WI38 (cell line): ENCODE data around the gene OGFR.
"Not testable (repeated sequence)": the region's sequence is repeated elsewhere in the genome, so short reads cannot be mapped to it uniquely, and the experiment has no call there.

Experiments
- H3K4me3 ChIP-seq: 2 replicates; pipeline ENCODE4 v1.5.1; 2011; ENCODE audit warnings: low read depth, mild to moderate bottlenecking, control low read depth, low read length
- TF ChIP-seq, protein P1 (sequence below): IDR thresholded peaks from 2 replicates; pipeline ENCODE4 v1.5.1; 2012; ENCODE audit warnings: low read depth, mild to moderate bottlenecking, control low read depth, low read length

Gene OGFR

DNA sequence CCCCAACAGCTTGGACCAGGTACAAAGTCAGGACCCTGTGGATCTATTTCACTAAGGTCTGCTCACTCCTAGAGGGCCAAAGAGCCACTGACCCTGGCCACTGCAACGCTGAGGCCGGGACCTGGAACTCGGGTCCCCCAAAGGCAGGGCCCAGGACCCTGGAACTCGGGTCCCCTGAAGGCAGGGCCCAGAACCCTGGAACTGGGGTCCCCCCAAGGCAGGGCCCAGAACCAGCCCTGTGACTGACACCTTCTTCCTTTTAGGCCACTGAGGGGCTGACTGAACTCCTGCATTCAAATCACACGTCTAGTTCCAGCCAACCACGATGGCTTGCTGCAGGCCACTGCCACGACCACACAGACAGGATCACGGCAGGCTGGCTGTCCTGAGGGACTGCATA, 47.6 kb downstream of the OGFR start:
- no peak overlapping the region for H3K4me3 ChIP-seq
- TF ChIP-seq, protein P1, sequence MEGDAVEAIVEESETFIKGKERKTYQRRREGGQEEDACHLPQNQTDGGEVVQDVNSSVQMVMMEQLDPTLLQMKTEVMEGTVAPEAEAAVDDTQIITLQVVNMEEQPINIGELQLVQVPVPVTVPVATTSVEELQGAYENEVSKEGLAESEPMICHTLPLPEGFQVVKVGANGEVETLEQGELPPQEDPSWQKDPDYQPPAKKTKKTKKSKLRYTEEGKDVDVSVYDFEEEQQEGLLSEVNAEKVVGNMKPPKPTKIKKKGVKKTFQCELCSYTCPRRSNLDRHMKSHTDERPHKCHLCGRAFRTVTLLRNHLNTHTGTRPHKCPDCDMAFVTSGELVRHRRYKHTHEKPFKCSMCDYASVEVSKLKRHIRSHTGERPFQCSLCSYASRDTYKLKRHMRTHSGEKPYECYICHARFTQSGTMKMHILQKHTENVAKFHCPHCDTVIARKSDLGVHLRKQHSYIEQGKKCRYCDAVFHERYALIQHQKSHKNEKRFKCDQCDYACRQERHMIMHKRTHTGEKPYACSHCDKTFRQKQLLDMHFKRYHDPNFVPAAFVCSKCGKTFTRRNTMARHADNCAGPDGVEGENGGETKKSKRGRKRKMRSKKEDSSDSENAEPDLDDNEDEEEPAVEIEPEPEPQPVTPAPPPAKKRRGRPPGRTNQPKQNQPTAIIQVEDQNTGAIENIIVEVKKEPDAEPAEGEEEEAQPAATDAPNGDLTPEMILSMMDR: no peak

DNA sequence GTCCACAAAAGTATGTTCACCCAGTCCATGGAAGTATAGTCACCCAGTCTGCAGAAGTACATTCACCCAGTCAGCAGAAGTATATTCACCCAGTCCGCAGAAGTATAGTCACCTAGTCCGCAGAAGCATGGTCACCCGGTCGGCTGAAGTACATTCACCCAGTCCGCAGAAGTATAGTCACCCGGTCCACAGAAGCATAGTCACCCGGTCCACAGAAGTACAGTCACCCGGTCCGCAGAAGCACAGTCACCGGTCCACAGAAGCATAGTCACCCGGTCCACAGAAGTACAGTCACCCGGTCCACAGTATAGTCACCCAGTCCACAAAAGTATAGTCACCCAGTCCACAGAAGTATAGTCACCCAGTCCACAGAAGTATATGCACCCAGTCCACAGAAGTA, 48.2 kb downstream of the OGFR start:
- TF ChIP-seq, protein P1: no peak
- H3K4me3 ChIP-seq: no peak overlapping the region

DNA sequence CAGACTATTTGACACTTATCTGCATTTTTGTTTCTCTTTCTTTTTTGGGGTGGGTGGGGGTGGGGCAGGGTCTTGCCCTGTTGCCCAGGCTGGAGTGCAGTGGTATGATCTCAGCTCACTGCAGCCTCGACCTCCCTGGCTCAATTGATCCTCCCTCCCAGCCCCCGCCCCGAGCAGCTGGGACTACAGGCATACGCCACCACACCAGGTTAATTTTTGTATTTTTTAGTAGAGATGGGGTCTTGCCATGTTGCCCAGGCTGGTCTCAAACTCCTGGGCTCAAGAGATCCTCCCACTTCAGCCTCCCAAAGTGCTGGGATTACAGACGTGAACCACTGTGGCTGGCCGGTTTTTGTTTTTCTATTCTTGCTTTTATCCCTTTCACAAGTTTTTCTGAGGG, 48.7 kb downstream of the OGFR start:
- H3K4me3 ChIP-seq: not testable (repeated sequence)

DNA sequence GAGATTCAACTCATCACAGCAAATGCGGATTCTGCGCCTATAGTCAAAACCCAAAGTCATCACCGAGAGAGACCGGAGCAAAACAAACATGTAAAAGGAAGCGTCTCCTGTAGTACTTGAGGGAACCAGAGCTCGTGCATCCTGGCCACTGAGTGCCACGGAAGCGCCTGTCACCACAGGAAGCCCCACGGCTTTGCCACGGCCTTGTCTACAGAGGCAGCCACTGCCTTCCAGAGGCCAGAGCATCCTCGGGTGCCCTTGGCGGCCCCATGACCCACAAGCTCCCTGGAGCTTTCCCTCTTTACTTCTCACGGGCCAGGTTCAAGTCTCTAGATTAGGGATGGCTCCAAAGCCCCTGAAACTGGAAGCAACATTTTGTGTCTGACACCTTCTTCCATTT, 49.5 kb downstream of the OGFR start:
- no peak overlapping the region for H3K4me3 ChIP-seq
- TF ChIP-seq, protein P1: no peak

DNA sequence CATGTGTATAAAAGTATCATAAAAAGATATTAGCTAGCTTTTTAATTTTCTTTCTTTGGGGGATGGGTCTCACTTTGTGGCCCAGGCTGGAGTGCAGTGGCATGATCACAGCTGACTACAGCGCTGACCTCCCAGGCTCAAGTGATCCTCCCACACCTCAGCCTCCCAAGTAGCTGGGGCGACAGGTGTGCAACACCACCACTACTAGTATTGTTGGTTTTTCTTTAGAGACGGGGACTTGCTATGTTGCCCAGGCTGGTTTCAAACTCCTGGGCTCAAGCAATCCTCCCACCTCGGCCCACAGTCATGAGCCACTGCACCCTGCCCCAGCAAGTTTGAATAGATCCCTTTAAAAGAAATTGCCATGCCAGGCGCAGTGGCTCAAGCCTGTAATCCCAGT, 50.5 kb downstream of the OGFR start:
- TF ChIP-seq, protein P1: no peak
- no peak overlapping the region for H3K4me3 ChIP-seq

DNA sequence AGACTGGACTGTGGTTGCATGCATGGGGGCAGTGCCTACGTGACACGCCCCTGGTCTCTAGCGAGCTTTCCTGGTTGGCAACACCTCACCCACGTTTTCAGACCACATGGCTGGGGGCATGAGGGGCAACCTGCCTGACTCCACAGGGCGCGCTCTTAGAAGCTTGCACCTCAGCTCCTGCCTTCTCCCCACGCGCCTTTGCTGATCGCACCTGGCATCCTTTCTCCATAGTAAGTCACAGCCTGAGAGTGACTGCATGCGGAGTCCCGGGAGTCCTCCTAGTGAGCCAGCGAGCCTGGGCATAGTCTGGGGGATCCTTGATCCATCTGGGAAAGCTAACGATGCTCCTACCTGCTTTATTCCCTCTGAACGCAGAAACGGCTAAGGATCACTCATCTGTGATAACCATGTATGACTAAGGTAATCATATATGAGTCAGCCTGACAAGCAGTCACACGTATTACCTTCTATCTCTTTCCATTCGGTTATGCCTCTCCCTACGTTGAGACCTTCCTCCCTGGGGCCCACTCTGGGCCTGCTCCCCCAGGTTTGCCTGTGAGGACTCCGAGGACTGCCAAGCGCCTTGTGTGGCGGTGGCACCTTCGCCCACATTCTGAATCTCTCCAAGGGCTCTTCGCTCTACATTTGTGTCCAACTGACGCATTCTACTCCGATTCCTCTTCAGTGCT, 52.4 kb downstream of the OGFR start:
- TF ChIP-seq, protein P1: no peak
- H3K4me3 ChIP-seq: no peak overlapping the region

DNA sequence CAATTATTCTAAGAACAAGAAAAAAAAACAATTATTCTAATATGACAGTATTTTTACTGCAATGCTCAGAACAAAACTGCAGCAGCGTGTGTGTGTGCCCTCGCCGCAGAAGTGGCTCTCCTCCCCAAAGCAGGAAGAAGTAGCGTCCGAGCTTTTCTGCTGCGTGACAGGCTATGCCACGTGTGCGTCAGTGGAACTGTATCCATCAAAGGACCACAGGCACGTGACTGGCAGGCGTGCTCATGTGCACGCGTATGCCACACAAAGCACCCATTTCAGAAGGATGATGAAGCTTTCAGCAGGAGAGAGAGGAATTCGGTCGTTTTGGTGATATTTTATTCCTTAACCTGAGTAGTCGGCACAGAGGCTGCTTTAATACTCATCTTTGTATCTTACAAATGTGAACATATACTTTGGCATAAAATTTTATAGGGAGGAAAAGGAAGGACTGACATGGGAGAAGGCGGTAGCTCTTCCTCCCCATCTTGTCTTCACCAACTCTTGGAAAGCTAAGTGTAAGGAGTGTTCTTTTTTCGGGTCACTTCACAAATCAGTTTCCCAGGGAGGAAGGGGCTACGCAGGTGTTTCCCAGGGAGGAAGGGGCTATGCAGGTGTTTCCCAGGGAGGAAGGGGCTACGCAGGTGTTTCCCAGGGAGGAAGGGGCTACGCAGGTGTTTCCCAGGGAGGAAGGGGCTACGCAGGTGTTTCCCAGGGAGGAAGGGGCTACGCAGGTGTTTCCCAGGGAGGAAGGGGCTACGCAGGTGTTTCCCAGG, 53.6 kb downstream of the OGFR start:
- no peak overlapping the region for H3K4me3 ChIP-seq
- TF ChIP-seq, protein P1: no peak
